Body of pancreas (tissue), 4 donors: Measurements from ENCODE around the gene TPI1. TPM values are rescaled to one million over a fixed set of nuclear protein-coding genes. Genes with fewer than 3 reads are reported as not detected.

Experiments
- ATAC-seq: fragments of 150-250 bp; one replicate; pipeline ENCODE4 v1.9.1; 2016
- DNase-seq, 4 donors: peaks; one replicate each; pipeline ENCODE4 v3.0.0-alpha.2; 2019
- H3K27ac ChIP-seq, 4 donors: fragments of 200-600 bp; sonication (generic); 1 replicate in 3 of 4; 2 replicates in 1 of 4; pipeline versions ENCODE4 v1.5.1 to v1.6.1; 2016 to 2019; ENCODE audit warnings: mild to moderate bottlenecking in 1 of 4, mixed read lengths in 1 of 4, moderate library complexity in 1 of 4
- H3K27me3 ChIP-seq, 2 donors: fragments of 200-600 bp; sonication (generic); one replicate each; pipeline ENCODE4 v1.6.0; 2016; ENCODE audit warnings: mild to moderate bottlenecking in 1 of 2
- H3K36me3 ChIP-seq, 2 donors: fragments of 200-600 bp; sonication (generic); replicated peaks in 1 of 2; 2 replicates each; pipeline ENCODE4 v1.5.1; 2016; ENCODE audit warnings: low read depth in 2 of 2; ENCODE audit not compliant: insufficient read depth in 1 of 2
- H3K4me1 ChIP-seq: fragments of 200-600 bp; sonication (generic); one replicate; pipeline ENCODE4 v1.6.0; 2016
- H3K4me3 ChIP-seq, 2 donors: fragments of 200-600 bp; sonication (generic); 1 replicate in 1 of 2; 2 replicates in 1 of 2; pipeline ENCODE4 v1.5.1; 2016 to 2019
- H3K9me3 ChIP-seq, 3 donors: fragments of 200-600 bp; sonication (generic); 1 replicate in 2 of 3; 2 replicates in 1 of 3; pipeline ENCODE4 v1.5.1; 2016
- POLR2A ChIP-seq, 3 donors: fragments of 450-650 bp; IDR thresholded peaks; one replicate each; pipeline ENCODE4 v1.6.1; 2016; ENCODE audit warnings: antibody characterized with exemption in 3 of 3, mild to moderate bottlenecking in 2 of 3
- WGBS, 2 donors: methylation state at CpG; one replicate each; pipeline ENCODE4 v1.1.5; 2017; 5-methylcytosine and 5-hydroxymethylcytosine counted together
- intact Hi-C: fragments of 100-400 bp; cut with DNase I; formaldehyde crosslinking; loops from one replicate; pipeline ENCODE4 v1.15.1; 2023
- total RNA-seq, 2 donors: library from RNA; depleted of rRNA; stranded (reverse); fragments of >200 nt; gene quantifications; one replicate each; pipeline ENCODE4 v1.1.0, GENCODE V29; 2016
- TF ChIP-seq, protein P1 (sequence below), 7 experiments: fragments of 450-650 bp in 4 of 7; fragments of 200-600 bp in 3 of 7; sonication (generic) in 3 of 7; IDR thresholded peaks; one replicate each; pipeline ENCODE4 v1.5.1; 2016 to 2019; ENCODE audit warnings: antibody characterized with exemption in 7 of 7

TPI1 gene
- total RNA-seq, 2 donors from 2014 or later: 134 to 152 TPM

DNA sequence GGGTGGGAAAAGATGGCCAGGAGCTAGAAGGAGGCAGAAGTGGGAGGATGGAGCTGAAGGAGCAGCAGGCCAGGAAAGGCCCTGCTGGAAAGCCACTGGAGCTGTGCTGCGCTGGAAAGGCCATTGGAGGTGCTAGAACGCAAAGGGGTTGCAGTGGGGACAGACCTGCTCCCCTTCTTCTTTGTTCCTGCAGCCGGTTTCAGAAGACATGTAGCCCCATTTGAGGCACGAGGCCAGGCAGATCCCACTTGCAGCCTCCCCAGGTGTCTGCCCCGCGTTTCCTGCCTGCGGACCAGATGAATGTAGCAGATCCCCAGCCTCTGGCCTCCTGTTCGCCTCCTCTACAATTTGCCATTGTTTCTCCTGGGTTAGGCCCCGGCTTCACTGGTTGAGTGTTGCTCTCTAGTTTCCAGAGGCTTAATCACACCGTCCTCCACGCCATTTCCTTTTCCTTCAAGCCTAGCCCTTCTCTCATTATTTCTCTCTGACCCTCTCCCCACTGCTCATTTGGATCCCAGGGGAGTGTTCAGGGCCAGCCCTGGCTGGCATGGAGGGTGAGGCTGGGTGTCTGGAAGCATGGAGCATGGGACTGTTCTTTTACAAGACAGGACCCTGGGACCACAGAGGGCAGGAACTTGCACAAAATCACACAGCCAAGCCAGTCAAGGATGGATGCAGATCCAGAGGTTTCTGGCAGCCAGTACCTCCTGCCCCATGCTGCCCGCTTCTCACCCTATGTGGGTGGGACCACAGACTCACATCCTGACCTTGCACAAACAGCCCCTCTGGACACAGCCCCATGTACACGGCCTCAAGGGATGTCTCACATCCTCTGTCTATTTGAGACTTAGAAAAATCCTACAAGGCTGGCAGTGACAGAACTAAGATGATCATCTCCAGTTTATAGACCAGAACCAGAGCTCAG lies 48.0 kb upstream of the TPI1 start:
- Histone ChIP-seq H3K9me3 (no peaks in the 10 kb centered on the region), H3K27ac (no peak overlapping the region), H3K27me3 (peaks cover 0 to 11% of the 10 kb centered on the region in 2 donors), H3K4me1 (peaks cover 7% of the 10 kb centered on the region), H3K4me3 (no peak overlapping the region), H3K36me3 (no peaks in the 10 kb centered on the region)
- DNase-seq: no peak
- intact Hi-C loops: no loop called here
- TF ChIP-seq, protein P1, sequence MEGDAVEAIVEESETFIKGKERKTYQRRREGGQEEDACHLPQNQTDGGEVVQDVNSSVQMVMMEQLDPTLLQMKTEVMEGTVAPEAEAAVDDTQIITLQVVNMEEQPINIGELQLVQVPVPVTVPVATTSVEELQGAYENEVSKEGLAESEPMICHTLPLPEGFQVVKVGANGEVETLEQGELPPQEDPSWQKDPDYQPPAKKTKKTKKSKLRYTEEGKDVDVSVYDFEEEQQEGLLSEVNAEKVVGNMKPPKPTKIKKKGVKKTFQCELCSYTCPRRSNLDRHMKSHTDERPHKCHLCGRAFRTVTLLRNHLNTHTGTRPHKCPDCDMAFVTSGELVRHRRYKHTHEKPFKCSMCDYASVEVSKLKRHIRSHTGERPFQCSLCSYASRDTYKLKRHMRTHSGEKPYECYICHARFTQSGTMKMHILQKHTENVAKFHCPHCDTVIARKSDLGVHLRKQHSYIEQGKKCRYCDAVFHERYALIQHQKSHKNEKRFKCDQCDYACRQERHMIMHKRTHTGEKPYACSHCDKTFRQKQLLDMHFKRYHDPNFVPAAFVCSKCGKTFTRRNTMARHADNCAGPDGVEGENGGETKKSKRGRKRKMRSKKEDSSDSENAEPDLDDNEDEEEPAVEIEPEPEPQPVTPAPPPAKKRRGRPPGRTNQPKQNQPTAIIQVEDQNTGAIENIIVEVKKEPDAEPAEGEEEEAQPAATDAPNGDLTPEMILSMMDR (IDR thresholded peaks at IDR 0.05): no peak
- TF ChIP-seq POLR2A (IDR thresholded peaks at IDR 0.05): no peak
- 83 to 88% methylated on average over 10 to 13 of the region's 13 CpGs for WGBS, 2 donors
- ATAC-seq: no peak

DNA sequence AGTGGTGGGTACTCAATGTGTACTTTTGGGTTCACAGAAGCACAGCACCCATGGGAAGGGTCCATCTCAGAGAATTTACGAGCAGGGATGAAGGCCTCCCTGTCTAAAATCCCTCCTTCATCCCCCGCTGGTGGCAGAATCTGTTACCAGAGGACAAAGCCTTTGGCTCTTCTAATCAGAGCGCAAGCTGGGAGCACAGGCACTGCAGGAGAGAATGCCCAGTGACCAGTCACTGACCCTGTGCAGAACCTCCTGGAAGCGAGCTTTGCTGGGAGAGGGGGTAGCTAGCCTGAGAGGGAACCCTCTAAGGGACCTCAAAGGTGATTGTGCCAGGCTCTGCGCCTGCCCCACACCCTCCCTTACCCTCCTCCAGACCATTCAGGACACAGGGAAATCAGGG lies 47.2 kb upstream of the TPI1 start:
- 66 to 67% methylated on average over 2 to 5 of the region's 5 CpGs for whole genome bisulfite sequencing, 2 donors
- no peaks in the 10 kb centered on the region for H3K9me3 ChIP-seq
- peaks cover 8% of the 10 kb centered on the region for H3K4me1 ChIP-seq
- H3K4me3 ChIP-seq: no peak overlapping the region
- intact Hi-C loops: no loop called here
- no peaks in the 10 kb centered on the region for H3K36me3 ChIP-seq
- H3K27me3 ChIP-seq: peaks cover 0 to 19% of the 10 kb centered on the region in 2 donors
- TF ChIP-seq, protein P1 (IDR thresholded peaks at IDR 0.05): no peak
- no peak for TF ChIP-seq POLR2A (IDR thresholded peaks at IDR 0.05)
- no peak for ATAC-seq
- no peak for DNase-seq
- H3K27ac ChIP-seq: no peak overlapping the region

DNA sequence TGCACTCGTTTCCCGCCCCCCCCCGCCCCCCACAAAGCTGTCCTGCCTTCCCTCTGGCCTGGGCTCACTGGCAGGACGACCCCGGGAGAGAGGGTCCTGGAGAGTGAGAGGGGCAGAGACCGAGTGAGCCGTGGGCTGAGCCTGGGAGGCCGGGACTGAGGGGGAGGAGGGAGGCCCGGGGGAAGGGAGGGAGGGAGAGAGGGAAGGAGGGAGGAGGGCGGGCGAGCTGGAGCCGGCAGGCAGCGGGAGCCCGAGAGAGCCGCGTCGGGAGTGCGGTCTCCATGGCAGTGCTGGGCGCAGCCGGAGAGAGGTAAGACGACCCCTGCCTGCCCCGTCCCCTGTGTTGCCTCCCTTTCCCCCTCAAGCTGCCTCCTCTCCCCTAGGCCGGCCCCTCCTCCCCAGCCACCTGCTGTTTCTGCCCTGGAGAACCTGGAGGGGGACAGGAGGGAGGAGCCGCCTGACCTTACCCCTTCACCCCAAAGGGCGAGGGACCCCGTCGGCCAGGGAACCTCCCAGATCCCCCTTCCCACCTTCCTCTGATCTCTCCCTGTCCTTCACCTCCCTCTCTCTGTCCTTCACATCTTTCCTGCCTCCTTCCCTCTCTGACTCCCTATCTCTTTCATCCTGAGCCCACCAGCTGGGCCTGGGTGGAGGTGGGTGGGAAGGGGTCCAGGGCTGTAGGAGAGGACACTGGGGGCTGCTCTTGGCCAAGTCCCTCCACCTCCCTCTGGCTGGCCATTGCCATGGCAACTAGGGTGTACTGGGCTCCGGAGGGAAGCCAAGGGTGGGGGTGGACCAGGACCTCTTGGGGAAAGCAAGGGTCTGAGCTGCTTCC lies 45.5 kb upstream of the TPI1 start, which contains the start of gene GPR162:
TSS of gene GPR162 (plus strand) at position 231 of the 835 bp plus-strand sequence. CDS start 2,078 bp downstream, outside the sequence.
- Histone ChIP-seq H3K27me3 (peaks cover 0 to 22% of the 10 kb centered on the region in 2 donors), H3K27ac (no peak within 1 kb of the TSS), H3K4me1 (peaks cover 12% of the 10 kb centered on the region), H3K4me3 (no peak within 1 kb of the TSS), H3K9me3 (no peaks in the 10 kb centered on the region), H3K36me3 (no peaks in the 10 kb centered on the region)
- intact Hi-C loops: no loop called here
- DNase-seq (peak in 3 of 4 donors; percentile 51 to 59 (median 57)), ATAC-seq (peak; percentile 42)
- 1% methylated on average over 6 to 19 of the region's 28 CpGs for WGBS, 2 donors
- no peak for TF ChIP-seq POLR2A (IDR thresholded peaks at IDR 0.05)
- TF ChIP-seq, protein P1 (IDR thresholded peaks at IDR 0.05): no peak

DNA sequence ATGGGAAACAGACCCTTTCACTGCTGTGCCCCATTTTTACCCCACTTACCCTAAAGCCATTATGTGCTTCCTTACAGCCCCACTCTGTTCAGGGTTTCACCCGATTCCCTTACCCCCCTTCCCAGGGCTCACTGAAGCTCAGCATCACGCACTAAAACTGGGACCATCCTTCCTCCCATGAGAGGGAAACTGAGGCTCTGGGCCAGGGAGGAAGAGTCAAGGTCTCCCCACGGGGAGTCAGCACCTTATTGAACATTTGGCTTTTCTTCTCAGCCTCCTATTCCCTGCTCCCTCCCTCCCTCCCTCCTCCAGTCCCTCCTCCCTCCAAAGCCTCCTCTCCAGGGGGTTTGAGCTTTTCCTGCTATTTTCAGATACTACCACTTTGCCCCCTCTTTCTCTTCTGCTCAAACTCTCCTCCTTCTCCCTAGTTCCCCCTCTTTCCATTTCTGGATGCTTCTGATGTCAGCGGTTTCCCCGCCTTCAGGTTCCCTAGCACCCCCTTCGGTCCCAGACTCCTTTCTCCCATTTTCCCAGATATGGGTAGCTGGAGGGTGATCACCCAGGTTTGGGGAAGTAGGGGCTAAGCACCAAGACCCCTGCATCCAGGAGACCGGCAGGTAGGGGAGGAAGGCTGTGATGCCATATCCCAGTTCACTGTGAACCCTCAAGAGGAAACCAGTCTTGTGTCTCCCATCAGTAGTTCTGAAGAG lies 44.8 kb upstream of the TPI1 start:
- no peak overlapping the region for H3K4me3 ChIP-seq
- H3K27ac ChIP-seq: no peak overlapping the region
- H3K9me3 ChIP-seq: no peaks in the 10 kb centered on the region
- DNase-seq: no peak
- TF ChIP-seq POLR2A (IDR thresholded peaks at IDR 0.05): no peak
- TF ChIP-seq, protein P1 (IDR thresholded peaks at IDR 0.05): no peak
- 41 to 44% methylated on average over 7 of the region's 7 CpGs for WGBS, 2 donors
- no peaks in the 10 kb centered on the region for H3K36me3 ChIP-seq
- ATAC-seq: no peak
- intact Hi-C loops: no loop called here
- H3K4me1 ChIP-seq: peaks cover 20% of the 10 kb centered on the region
- H3K27me3 ChIP-seq: peaks cover 0 to 22% of the 10 kb centered on the region in 2 donors
